ENCODE data around the gene LHPP. TPM values are rescaled to one million over a fixed set of nuclear protein-coding genes. Genes with fewer than 3 reads are reported as not detected.
"Not testable (repeated sequence)": the region's sequence is repeated elsewhere in the genome, so short reads cannot be mapped to it uniquely, and the experiment has no call there.

LHPP gene
- total and polyA plus RNA-seq, 11 donors: 5.6 to 23.5 (median 13.2) TPM

DNA sequence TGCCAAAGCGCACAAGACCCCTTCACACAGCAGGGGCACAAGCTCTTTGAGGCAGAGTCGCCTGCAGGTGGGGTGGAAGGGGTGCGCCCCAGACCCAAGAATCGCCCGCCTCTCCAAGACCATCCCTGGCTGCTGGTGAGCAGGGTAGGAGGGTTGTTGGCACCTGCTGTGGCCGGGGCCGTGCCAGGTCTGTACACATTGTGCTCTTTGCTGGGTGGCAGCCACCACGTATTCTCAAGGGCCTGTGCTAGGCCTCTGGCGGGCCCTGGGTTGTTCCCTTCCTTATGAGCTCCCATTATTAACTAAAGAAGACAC is 84.4 kb downstream of the LHPP start:
- WGBS, 4 donors: 79 to 87% (median 82%) methylated on average over 5 to 9 of the region's 9 CpGs
- no peak for ATAC-seq
- Histone ChIP-seq H3K4me3 (no peak overlapping the region), H3K27me3 (no peaks in the 10 kb centered on the region), H3K9me3 (no peaks in the 10 kb centered on the region), H3K4me1 (peaks cover 0 to 10% (median 0%) of the 10 kb centered on the region in 12 donors), H3K27ac (no peak overlapping the region), H3K36me3 (no peaks in the 10 kb centered on the region)
- intact Hi-C loops (cut with DNase I): no loop called here
- no peak for TF ChIP-seq POLR2A (IDR thresholded peaks at IDR 0.05)
- no peak for TF ChIP-seq CTCF (IDR thresholded peaks at IDR 0.05)
- no peak for DNase-seq

GRCh38 chr10:124546957-124547646 is 85.5 kb downstream of the LHPP start:
- H3K4me1 ChIP-seq: peaks cover 0 to 10% (median 0%) of the 10 kb centered on the region in 12 donors
- H3K36me3 ChIP-seq: no peaks in the 10 kb centered on the region
- WGBS, 4 donors: 82 to 86% (median 83%) methylated on average over 13 to 15 of the region's 15 CpGs
- intact Hi-C loops (cut with DNase I): no loop called here
- no peak overlapping the region for H3K4me3 ChIP-seq
- H3K9me3 ChIP-seq: no peaks in the 10 kb centered on the region
- no peak overlapping the region for H3K27ac ChIP-seq
- no peak for ATAC-seq
- no peak for DNase-seq
- H3K27me3 ChIP-seq: no peaks in the 10 kb centered on the region
- TF ChIP-seq POLR2A (IDR thresholded peaks at IDR 0.05) (no peak), CTCF (IDR thresholded peaks at IDR 0.05) (no peak)

DNA sequence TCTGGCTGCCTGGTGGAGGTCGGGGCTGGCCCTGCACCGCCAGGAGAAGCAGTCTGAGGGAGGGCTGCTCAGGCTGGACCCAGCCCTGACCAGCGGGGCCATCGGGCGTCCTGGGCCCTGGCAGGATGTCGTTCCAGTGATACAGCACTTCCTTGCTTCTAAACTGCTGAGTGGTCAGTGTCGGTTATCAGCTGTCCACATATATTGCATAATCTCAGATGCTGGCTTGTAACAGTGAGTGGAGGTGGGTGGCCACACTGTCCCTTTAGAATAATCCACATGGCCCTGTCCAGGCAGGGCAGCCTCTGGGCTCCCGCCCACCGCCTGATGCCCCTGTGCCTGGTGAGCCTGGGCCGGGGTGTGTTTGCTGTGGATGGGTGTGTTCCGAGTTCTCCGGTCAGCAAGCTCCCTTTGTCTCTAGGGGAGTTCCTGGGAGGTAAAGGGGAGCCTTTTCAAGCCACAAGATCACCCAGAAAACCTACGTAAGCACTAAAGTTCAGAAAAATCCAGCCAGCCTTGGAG is 86.1 kb downstream of the LHPP start:
- DNase-seq: no peak
- 62 to 74% (median 70%) methylated on average over 10 to 13 of the region's 13 CpGs for WGBS, 4 donors
- no peak for TF ChIP-seq POLR2A (IDR thresholded peaks at IDR 0.05)
- TF ChIP-seq CTCF (IDR thresholded peaks at IDR 0.05): no peak
- H3K27me3 ChIP-seq: no peaks in the 10 kb centered on the region
- H3K4me1 ChIP-seq: peaks cover 0 to 10% (median 0%) of the 10 kb centered on the region in 12 donors
- no peak overlapping the region for H3K27ac ChIP-seq
- no peak overlapping the region for H3K4me3 ChIP-seq
- no peaks in the 10 kb centered on the region for H3K9me3 ChIP-seq
- no peaks in the 10 kb centered on the region for H3K36me3 ChIP-seq
- intact Hi-C loops (cut with DNase I): no loop called here
- peak in 2 of 4 donors; percentile 7 to 22 for ATAC-seq

GRCh38 chr10:124549171-124549570 is 87.5 kb downstream of the LHPP start:
- H3K27ac ChIP-seq; ATAC-seq; H3K4me1 ChIP-seq; H3K27me3 ChIP-seq; H3K9me3 ChIP-seq; DNase-seq; H3K4me3 ChIP-seq; H3K36me3 ChIP-seq; intact Hi-C loops (cut with DNase I): not testable (repeated sequence)
- 93 to 98% (median 97%) methylated on average over 3 of the region's 3 CpGs for WGBS, 4 donors

Measured in heart left ventricle (tissue), 16 donors.